T follicular helper cell (primary cell): Measurements from ENCODE around the gene WDFY3.

Source experiments
- DNase-seq: peaks from one replicate; pipeline ENCODE4 v3.0.0-alpha.2; 2020; ENCODE audit warnings: low read depth
- total RNA-seq, 2 experiments: gene quantifications; one replicate each; lab custom pipeline; 2026; lab: John Stamatoyannopoulos, UW

Gene WDFY3, protein sequence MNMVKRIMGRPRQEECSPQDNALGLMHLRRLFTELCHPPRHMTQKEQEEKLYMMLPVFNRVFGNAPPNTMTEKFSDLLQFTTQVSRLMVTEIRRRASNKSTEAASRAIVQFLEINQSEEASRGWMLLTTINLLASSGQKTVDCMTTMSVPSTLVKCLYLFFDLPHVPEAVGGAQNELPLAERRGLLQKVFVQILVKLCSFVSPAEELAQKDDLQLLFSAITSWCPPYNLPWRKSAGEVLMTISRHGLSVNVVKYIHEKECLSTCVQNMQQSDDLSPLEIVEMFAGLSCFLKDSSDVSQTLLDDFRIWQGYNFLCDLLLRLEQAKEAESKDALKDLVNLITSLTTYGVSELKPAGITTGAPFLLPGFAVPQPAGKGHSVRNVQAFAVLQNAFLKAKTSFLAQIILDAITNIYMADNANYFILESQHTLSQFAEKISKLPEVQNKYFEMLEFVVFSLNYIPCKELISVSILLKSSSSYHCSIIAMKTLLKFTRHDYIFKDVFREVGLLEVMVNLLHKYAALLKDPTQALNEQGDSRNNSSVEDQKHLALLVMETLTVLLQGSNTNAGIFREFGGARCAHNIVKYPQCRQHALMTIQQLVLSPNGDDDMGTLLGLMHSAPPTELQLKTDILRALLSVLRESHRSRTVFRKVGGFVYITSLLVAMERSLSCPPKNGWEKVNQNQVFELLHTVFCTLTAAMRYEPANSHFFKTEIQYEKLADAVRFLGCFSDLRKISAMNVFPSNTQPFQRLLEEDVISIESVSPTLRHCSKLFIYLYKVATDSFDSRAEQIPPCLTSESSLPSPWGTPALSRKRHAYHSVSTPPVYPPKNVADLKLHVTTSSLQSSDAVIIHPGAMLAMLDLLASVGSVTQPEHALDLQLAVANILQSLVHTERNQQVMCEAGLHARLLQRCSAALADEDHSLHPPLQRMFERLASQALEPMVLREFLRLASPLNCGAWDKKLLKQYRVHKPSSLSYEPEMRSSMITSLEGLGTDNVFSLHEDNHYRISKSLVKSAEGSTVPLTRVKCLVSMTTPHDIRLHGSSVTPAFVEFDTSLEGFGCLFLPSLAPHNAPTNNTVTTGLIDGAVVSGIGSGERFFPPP (N-terminal part only)
- 0.22 to 0.48 reads per million in 2 experiments for total RNA-seq

DNA sequence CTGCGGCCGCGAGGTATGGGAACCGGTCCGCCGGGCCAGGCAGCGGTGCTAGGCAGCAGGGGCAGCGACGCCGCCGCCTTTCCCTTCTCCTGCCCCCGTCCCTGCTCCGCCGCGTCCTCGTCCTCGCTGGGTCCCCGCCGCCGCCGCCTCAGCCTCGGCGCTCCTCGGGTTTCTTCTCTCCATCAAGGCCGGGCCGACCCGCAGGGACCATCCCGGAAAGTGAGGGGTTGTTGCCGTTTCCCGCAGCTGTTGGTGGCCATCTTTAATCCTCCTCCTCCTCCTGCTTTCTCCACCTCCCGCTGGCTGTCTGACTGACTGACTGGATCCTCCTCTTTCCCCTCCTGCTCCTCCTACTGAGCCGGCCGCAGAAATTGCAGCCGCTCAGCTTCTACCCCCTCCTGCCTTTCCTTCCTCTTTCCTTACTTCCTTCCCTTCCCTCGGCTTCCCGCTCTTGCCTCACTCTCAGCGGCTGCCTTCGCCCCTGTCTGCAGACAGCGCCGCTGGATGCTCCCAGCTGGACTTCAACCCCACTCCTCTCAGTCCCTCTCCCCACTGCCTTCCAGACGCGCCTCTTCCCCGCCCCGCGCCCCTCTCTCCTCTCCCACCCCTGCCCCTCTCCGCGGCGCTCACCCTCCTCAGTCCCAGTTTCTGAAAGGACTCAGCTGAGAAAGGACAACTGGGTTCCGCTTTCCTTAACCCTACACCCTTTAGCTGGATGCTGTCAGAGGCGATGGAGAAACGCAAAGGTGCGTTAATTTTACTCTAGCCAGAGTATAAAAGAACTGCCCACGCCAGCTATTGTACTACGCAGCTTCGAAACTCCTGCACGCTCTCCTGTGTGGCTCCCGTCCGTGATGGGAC, at the start of gene WDFY3:
Gene WDFY3, minus strand, starts transcription at position 309 of the 861 bp plus-strand sequence. CDS start 106,099 bp downstream, outside the sequence.
- no peak for DNase-seq

DNA sequence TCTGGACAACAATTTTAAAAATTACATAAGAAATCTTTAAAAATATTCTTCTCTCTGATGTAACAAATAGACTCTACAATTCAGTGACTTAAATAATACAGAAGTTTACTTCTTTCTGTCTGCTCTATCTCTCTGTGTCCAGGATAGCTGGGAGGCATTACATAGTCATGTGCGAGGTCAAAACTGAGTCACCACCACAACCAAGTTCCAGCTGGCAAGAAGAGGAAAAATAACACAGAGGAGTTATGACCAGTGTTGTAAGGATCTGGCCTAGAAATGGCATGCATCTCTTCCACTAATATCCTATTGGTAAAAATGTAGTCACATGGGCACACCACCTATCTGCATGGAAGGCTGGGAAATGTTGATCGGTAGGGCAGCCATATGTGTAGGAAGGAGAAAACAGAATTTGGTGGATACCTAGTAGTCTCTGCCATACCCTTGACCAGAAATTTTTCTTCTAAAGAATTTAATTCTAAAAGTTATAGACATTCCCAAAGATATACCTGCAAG, 39.4 kb upstream of the WDFY3 start:
- DNase-seq, result no peak

DNA sequence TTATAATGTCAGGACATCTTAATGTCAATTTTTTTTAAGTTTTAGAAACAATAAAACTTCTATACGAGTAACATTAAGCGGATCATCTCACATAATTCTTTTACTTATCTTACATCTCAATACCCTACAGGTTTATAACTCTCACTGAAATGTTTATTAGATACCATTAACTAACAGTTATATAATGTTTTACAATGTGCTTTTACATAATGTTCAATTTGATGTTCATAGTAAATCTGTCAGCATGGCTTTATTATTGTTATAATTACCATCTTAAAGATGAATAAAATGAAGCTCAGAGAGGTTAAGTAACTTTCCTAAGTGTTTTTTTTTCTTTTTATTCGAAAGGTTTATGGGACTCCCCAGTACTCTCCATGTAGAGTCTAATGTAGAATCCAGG, 33.9 kb upstream of the WDFY3 start:
- no peak for DNase-seq

GRCh38 chr4:84995386-84995785, 28.9 kb upstream of the WDFY3 start:
- no peak for DNase-seq

DNA sequence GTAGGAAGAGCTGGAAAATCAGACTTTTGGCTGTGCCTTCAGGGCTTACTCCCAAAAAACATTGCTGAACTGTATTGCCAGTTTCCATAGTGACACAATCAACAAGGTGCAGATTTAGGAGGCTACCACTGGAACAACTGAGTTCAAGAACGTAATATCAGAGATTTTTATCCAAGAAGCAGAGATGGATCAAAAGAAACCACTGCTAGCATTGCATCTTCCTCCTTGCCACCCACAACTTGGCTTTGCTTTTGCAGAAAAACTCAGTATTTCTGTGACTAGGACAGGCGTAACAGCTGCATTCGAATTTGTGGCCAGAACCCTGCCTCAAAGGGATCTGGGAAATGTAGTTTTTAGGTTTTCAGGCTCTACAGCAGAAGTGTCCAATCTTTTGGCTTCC, 27.8 kb upstream of the WDFY3 start:
- DNase-seq, result no peak

DNA sequence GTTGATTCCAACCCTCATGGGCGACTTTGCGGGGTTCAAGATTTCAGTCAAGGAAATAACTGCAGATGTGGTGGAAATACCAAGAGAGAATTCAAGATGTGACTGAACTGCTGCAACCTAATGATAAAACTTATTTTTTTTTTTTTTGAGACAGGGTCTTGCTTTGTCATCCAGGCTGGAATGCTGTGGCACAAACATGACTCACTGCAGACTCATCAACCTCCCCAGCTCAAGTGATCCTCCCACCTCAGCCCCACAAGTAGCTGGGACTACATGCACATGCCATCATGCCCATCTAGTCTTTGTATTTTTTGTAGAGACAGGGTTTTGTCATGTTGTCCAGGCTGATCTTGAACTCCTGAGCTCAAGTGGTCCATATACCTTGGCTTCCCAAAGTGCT, 19.5 kb upstream of the WDFY3 start:
- DNase-seq, result no peak

GRCh38 chr4:84977396-84977795, 10.9 kb upstream of the WDFY3 start:
- DNase-seq, result no peak

DNA sequence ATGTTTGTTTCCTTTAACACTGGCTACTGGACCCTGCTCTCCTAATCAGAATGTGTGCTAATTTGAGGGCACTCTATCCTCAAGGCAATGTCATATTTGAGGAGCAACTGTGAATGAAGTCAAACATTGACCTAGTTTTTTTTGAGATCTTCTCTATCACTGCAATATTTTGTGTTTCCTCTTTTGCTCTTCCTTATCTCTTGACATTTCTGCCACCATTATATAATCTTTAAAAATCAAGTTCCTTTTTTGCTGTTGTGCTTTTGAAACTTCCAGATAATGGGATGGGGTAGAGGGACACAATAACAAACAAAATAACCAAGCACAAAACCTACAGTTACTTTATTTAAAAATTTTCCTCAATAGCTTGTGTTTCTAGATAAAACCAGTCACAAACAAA, 7.4 kb upstream of the WDFY3 start:
- no peak for DNase-seq

DNA sequence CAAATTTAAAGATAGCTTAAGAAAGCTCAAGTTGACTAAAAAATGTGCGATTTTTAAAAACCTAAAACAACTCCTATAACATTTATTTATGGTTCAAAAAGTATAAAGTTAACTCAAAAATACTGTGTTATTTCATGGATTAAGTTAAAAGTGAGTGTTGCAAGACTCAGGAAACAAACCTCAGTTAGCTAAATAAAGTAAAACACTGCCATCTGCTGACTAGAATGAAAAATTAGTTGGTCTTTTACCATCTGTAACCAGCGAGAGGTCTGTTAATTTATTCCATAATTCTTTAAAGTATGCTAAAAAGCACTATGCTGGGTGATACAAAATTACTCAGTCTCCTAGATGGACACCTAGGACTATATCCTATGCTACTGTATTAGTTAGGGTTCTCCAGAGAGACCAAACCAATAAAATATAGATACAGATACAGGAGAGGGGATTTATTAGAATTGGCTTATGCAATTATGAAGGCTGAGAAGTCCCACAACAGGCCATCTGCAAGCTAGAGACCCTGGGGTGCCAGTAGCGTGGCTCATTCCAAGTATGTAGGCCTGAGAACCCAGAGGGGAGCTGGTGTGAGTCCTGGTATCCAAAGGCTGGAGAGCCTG, 4.9 kb upstream of the WDFY3 start:
- no peak for DNase-seq

GRCh38 chr4:84968925-84969324, 2.4 kb upstream of the WDFY3 start:
- DNase-seq, result no peak

DNA sequence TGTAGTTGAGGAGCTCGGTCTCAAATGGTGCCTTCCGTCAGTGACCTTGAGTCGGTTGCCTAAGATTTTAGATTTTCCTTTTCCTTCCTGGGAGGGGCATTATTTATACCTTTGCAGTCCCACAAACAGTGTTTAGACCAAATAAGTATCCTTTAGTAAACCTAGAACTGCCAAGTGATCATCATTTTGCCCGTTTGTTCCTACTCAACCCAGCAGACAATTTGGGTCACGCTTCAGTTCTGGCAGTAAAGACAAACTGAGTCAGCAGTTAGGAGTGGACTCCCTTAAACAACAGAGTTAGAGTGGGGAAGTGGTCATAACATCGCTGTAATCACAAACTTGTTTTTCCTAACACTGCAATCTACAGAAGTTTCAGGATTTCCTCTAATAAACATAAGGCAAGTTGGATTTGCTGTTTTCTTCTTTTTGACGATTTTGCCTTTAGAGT, 777 bp upstream of the WDFY3 start:
- DNase-seq, result no peak

DNA sequence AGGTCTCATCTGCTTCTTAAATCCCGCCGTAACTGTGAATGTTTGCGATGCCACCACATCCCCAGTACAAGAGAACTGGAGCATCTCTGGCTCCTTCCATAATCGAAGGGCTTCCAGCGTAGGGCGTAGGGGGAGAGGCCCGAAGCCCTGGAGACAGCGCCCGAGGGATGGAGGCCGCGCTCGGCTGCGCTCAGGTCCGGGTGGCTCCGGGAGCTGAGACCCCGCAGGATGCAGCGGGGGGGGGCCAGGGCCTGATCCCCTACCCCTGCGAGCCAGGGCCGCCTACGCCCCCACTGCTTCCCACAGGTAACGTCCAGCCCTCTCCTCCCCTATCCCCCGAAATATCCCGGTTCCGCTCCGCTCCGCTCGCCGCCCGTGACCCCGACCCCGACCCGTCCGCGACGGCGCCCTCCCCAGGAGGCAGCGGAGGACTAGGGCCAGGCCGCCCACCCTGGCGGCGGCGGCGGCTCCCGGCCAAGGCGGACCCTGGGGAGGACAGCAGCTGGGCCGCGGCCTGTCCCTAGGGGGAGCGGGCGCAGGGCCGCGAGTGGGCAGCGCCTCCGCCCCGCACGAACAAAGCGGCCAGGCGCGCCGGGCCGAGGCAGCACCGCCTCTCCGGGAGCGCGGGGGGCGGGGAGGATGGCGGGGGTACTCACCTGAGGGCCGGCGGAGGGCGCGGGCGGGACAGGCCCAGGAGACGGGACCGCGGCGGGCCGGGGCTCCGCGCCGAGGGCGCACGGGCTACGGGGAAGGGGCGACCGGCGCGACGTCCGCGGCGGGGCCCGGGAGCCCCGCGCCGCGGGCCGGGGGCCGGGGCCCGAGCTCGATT, 723 bp downstream of the WDFY3 start:
- DNase-seq, result no peak

- DNase-seq, result no peak
These were observed 1.4 kb downstream of the WDFY3 start for GRCh38 chr4:84964995-84965552.

GRCh38 chr4:84962102-84962501, 4.4 kb downstream of the WDFY3 start:
- no peak for DNase-seq

GRCh38 chr4:84958434-84958833, 8.1 kb downstream of the WDFY3 start:
- no peak for DNase-seq

DNA sequence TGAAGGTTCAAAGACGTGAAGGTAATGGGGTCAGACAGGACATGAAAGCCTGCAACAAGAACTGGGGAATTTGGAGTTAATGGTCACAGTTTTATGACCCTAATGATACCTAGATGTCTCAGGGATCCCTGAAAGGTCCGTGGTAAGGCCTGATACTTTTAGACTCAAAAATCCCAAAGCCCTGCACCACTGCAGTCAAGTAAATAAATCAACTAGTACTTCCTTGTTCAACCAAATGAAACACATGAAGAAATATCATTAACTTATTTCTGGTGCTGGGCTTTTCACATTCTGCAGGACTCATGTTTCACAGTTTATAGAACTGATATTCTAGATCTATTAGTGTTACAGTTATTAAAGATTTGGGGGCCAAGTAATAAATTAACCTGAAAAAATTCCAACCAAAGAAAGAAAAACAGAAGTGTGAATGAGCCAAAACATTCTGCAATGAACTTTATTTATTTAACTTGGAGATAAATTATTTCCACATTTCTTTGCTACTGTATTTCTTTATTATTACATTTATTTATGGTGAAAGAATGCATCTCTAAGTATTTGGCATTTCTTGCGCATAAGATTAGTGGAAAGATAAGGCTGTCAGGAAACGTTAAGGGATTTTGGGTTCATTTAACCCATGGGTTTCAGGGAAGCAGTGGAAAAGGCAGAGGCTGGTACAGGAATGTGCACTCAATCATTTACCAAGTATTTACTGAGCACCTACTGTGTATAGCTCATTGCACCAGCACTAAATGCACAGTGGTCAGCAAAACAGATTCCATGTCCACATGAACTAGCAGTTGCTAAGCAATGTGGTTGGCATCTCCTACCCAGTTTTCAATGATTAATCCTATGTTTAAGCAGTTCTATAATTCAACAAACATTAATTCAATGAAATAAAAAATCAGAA, 8.7 kb downstream of the WDFY3 start:
- DNase-seq, result no peak

- DNase-seq, result no peak
These were observed 10.5 kb downstream of the WDFY3 start for GRCh38 chr4:84956014-84956413.

GRCh38 chr4:84954982-84955567, 11.4 kb downstream of the WDFY3 start:
- DNase-seq, result no peak
